GM12878 (cell line): Measurements from ENCODE around the gene MMP24. TPM values are rescaled to one million over a fixed set of nuclear protein-coding genes. Genes with fewer than 3 reads are reported as not detected.

ENCODE experiments used
- ATAC-seq: fragments of 200-7000 bp; cut with Tn5 transposase; 3 replicates; pipeline ENCODE4 v1.9.1; 2020; ENCODE audit warnings: mild to moderate bottlenecking, moderate library complexity
- BruUV-seq: library from RNA; stranded (reverse); fragments of 400-500 nt; replicated peaks from 2 replicates; lab custom pipeline; 2021; lab: Mats Ljungman, UMichigan
- CTCF ChIA-PET: fragments of 300-600 bp; sonication (Branson Sonifier 250); formaldehyde crosslinking; extraction: SDS; loops from one replicate; lab custom pipeline; 2021; ENCODE audit warnings: inconsistent platforms; lab: Yijun Ruan, JAX
- POLR2A ChIA-PET: fragments of 350-600 bp; formaldehyde crosslinking; extraction: SDS; loops from one replicate; lab custom pipeline; 2021; ENCODE audit warnings: inconsistent platforms; lab: Charles Lee
- RAD21 ChIA-PET: fragments of 300-600 bp; sonication (Branson Sonifier 250); formaldehyde crosslinking; loops from one replicate; lab custom pipeline; 2023; ENCODE audit warnings: antibody characterized with exemption; ENCODE audit not compliant: unreplicated experiment; lab: Charles Lee
- SMC1A ChIA-PET: fragments of 300-600 bp; sonication (Branson Sonifier 250); formaldehyde crosslinking; loops from one replicate; lab custom pipeline; 2023; ENCODE audit not compliant: unreplicated experiment, uncharacterized antibody; lab: Charles Lee
- DNase-seq: peaks from one replicate; pipeline ENCODE4 v3.0.0-alpha.2; 2011; ENCODE audit warnings: low read depth, low spot score
- FAIRE-seq: peaks from 3 replicates; lab custom pipeline; 2011; peaks lifted over from hg19 to GRCh38; lab: Jason Lieb, UNC
- H2AFZ ChIP-seq: 2 replicates; pipeline ENCODE4 v1.6.0; 2011; ENCODE audit warnings: low read depth, low read length, control low read depth; ENCODE audit not compliant: control insufficient read depth
- H3K27ac ChIP-seq: 2 replicates; pipeline ENCODE4 v1.5.1; 2011; ENCODE audit warnings: control low read depth; ENCODE audit not compliant: control insufficient read depth, insufficient read depth
- H3K27me3 ChIP-seq, 2 experiments: replicated peaks in 1 of 2; 2 replicates each; pipeline versions ENCODE4 v1.6.0 to v1.6.1; 2011; ENCODE audit warnings: low read length in 1 of 2; ENCODE audit not compliant: control insufficient read depth in 2 of 2, insufficient read depth in 2 of 2
- H3K36me3 ChIP-seq, 2 experiments: 2 replicates each; pipeline ENCODE4 v1.5.1; 2011; ENCODE audit warnings: low read length in 1 of 2; ENCODE audit not compliant: control insufficient read depth in 2 of 2, insufficient read depth in 2 of 2
- H3K4me1 ChIP-seq: 2 replicates; pipeline ENCODE4 v1.6.1; 2011; ENCODE audit warnings: mild to moderate bottlenecking, low read length, moderate library complexity, mixed read lengths; ENCODE audit not compliant: control insufficient read depth, insufficient read depth
- H3K4me2 ChIP-seq: 2 replicates; pipeline ENCODE4 v1.6.0; 2011; ENCODE audit warnings: control low read depth; ENCODE audit not compliant: control insufficient read depth, insufficient read depth
- H3K4me3 ChIP-seq: fragments of 200-600 bp; sonication (generic); 2 replicates; pipeline ENCODE4 v1.5.1; 2016
- H3K79me2 ChIP-seq: 2 replicates; pipeline ENCODE4 v1.6.0; 2011; ENCODE audit warnings: low read length; ENCODE audit not compliant: control insufficient read depth, insufficient read depth
- H3K9ac ChIP-seq: 2 replicates; pipeline ENCODE4 v1.8.0; 2011; ENCODE audit warnings: low read length, control low read depth, mixed read lengths; ENCODE audit not compliant: control insufficient read depth, insufficient read depth
- H3K9me3 ChIP-seq: replicated peaks from 3 replicates; pipeline ENCODE4 v1.5.1; 2011; ENCODE audit warnings: mild to moderate bottlenecking, low read length; ENCODE audit not compliant: control insufficient read depth, insufficient read depth
- H4K20me1 ChIP-seq: 2 replicates; pipeline ENCODE4 v1.6.0; 2011; ENCODE audit not compliant: control insufficient read depth, insufficient read depth
- BCL3 ChIP-seq: IDR thresholded peaks from 2 replicates; pipeline ENCODE4 v1.6.1; 2011; ENCODE audit warnings: borderline replicate concordance, low read depth, mild to moderate bottlenecking, moderate library complexity, low read length; ENCODE audit not compliant: insufficient read depth, poor library complexity, severe bottlenecking
- BMI1 ChIP-seq: fragments of 450-650 bp; IDR thresholded peaks from 2 replicates; pipeline ENCODE4 v1.6.1; 2016; ENCODE audit warnings: mild to moderate bottlenecking, moderate library complexity, borderline replicate concordance
- MYB ChIP-seq: fragments of 150-350 bp; IDR thresholded peaks from 2 replicates; pipeline ENCODE4 v1.6.1; 2014; ENCODE audit warnings: mild to moderate bottlenecking, low read depth, low read length, borderline replicate concordance
- SKIL ChIP-seq: fragments of 450-650 bp; IDR thresholded peaks from 2 replicates; pipeline ENCODE4 v1.6.1; 2017; ENCODE audit warnings: mild to moderate bottlenecking, low read depth, inconsistent platforms; ENCODE audit not compliant: poor library complexity, severe bottlenecking
- in situ Hi-C: fragments of 300-500 bp; cut with MboI; formaldehyde crosslinking; loops from 9 replicates; pipeline ENCODE4 v1.14.3; 2018; ENCODE audit warnings: mixed read lengths
- intact Hi-C: fragments of 100-400 bp; cut with micrococcal nuclease; formaldehyde crosslinking; loops from one replicate; pipeline ENCODE4 v1.14.2; 2022; ENCODE audit not compliant: unreplicated experiment
- polyA plus RNA-seq, 11 experiments: library from polyadenylated mRNA; depleted of rRNA in 4 of 11; unstranded in 6 of 11; stranded (reverse) in 5 of 11; fragments of >200 nt; fragmentation: Nextera tagmentation in 4 of 11; fragmentation: Illumina TruSeq in 1 of 11; extraction: Ambion mirVana in 4 of 11; extraction: Trizol in 1 of 11; gene quantifications; 1 replicate in 1 of 11; 2 replicates in 10 of 11; pipeline versions ENCODE4 v1.2.1 to v1.2.3, GENCODE V29; 2011 to 2016; ENCODE audit warnings: inconsistent platforms in 2 of 11, missing spikeins in 2 of 11, low read depth in 1 of 11
- total RNA-seq, 4 experiments: library from RNA; depleted of rRNA in 3 of 4; stranded (reverse); fragments of >200 nt in 3 of 4; fragmentation: Illumina TruSeq in 1 of 4; extraction: Trizol in 1 of 4; gene quantifications; 2 replicates each; pipeline versions ENCODE4 v1.2.1 to v1.2.3, GENCODE V29; 2013 to 2021

MMP24 gene
- total and polyA plus RNA-seq, 10 of the 15 experiments (the other 5 are each of a cell fraction or from before 2014, with no cell fraction given), result 0.01 to 0.11 (median 0.04) TPM; not detected in 5

- TF ChIP-seq SKIL (no peak), BCL3 (no peak)
These were observed 92.8 kb downstream of the MMP24 start (continued) for GRCh38 chr20:35319192-35319870.

GRCh38 chr20:35319871-35320197, 93.3 kb downstream of the MMP24 start:
- no peaks in the 10 kb centered on the region for H3K27me3 ChIP-seq
- H3K9me3 ChIP-seq, result no peaks in the 10 kb centered on the region
- no peaks in the 10 kb centered on the region for H3K4me1 ChIP-seq
- RAD21 ChIA-PET, result interaction anchor here (0.7 kb wide), 1 partner anchor 135 kb away, joined by 3 read pairs; no protein-coding TSS in a partner anchor
- CTCF ChIA-PET, result interaction anchor here (1.1 to 2.6 kb wide), 2 partner anchors 10 to 62 kb away, joined by 3 to 13 read pairs; no protein-coding TSS in a partner anchor
- no peaks in the 10 kb centered on the region for H4K20me1 ChIP-seq
- intact Hi-C loops, result no loop called here
- H3K27ac ChIP-seq, result no peak overlapping the region
- H3K36me3 ChIP-seq, result peaks cover 0 to 2% of the 10 kb centered on the region in 2 experiments; a peak in 1 of 4 replicates
- no peak overlapping the region for H3K4me3 ChIP-seq
- H3K9ac ChIP-seq, result no peak overlapping the region
- no peak for TF ChIP-seq MYB
- TF ChIP-seq BMI1, result no peak
- DNase-seq (no peak), ATAC-seq (no peak), FAIRE-seq (no peak)
- no peaks in the 10 kb centered on the region for H3K79me2 ChIP-seq
- in situ Hi-C loops, result no loop called here
- POLR2A ChIA-PET, result no interaction called here
- BruUV-seq, result no TSS peak
- H2AFZ ChIP-seq, result no peak overlapping the region
- no peak overlapping the region for H3K4me2 ChIP-seq
- SMC1A ChIA-PET, result no interaction called here
